HG03378 (cell line): ENCODE results near the gene TRA2B.
"Not testable (repeated sequence)": the region's sequence is repeated elsewhere in the genome, so short reads cannot be mapped to it uniquely, and the experiment has no call there.

Experiments used
- ATAC-seq: cut with Tn5 transposase; IDR thresholded peaks from one replicate; pipeline ENCODE4 v1.9.1; 2021; ENCODE audit warnings: mild to moderate bottlenecking, moderate library complexity; ENCODE audit not compliant: unreplicated experiment

The TRA2B gene

DNA sequence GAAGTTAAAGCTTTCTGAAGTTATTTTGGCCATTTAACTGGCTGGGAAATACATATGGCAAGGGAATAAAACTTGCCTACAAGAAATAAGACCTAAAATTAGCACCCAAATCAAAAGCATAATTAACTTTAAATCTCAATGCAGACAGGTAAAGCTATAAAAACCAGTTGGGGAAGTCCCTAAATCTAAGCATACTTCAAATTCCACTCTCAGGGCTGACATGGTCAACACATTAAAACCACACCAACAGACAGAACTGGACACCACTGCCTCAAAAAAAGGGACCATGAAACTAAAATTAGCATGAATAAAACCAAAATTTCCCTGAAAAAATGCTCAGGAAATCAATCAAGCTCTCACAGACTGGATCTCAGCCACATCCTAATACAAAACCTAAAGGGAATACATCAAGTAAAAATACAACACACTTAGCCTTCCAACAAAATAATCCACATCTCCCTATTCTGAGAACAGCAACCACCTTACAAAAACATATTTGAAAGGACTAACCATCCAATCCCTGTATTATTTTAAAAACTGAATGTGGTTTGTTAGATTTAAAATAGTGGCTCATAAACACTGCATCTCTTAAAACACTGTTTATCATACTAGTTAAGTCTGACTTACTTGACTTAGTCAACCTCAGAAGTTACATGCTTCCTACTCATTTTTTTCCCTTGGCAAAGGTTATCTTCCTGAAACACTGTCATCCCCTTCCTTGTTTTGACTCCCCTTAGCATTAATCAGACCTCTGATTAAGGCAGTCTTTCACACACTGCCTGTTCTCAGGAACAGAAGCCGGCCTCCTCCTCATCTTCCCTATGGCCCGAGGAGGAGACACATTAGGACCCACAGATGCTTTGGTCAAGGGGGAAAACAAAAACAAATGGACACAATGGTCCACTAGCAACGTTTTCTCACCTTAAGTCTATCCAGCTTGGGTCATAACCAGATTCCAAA, 8.3 kb downstream of the TRA2B start:
- no peak for ATAC-seq

DNA sequence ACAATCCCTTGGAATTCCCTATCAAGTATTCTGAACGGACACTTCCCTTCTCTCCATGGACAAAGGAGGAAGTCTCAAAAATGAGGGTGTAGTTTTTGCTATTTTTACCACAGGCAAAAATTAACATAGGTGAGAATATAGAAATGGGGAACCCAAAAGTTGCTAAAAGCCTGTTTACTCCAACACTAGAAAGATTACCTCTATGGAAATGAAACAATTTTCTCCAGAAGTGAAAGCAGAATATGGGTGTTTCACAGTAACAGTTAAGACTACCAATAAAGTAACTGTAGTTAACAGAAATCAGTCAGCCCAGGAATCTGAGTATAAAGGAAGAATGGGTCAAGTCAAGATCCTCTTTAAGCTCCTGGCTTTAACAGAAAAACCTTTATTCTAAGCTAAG, 9.3 kb downstream of the TRA2B start:
- ATAC-seq = no peak

DNA sequence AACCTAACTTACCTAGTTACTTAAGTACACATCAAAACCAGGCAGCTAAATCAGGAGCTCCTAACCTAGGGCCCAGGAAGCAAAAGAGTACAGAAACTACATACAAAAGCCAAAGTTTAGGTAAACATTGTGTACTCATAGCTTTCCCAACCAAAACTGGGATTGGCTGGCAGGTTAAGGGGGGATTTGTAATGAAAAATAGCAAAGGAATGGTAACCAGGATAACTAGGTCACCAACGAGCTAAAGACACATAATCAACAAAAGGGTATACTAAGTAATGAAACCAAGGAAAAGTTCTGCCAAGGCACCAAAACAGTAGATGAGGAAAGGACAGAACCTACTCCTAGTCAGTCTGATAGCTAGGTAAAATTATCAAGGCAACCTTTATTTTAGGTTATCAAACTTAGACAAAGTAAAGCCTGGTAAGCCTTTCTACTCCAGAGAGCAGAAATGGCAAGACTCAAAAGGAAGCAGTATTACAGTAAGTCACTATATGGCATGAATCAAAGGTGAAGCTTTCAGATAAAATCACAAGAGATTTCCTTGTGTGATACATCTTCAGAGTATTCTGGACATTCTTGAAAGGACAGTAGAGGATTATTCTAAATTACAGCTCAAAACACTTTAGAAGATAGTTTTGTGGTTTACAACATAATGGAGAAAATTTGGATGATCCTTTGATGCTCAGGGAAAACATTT, 10.2 kb downstream of the TRA2B start:
- ATAC-seq = no peak

DNA sequence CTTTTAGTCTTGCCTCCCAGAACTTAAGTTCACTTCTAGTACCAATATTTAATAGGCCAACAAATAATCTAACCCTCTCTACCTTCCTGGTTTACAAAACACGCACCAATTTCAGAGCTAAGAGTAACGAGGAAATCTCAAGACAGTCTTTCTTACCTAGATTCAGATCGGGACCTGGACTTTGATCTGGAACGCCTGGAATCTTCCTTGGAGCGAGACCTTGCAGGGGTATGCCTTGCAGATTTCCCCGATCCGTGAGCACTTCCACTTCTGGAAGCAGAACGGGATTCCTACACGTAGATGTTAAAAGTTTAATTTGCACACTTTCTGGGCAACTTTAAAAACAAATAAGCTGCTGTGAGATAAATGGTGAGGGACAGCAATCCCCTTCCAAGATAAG, 11.4 kb downstream of the TRA2B start:
- ATAC-seq = no peak

DNA sequence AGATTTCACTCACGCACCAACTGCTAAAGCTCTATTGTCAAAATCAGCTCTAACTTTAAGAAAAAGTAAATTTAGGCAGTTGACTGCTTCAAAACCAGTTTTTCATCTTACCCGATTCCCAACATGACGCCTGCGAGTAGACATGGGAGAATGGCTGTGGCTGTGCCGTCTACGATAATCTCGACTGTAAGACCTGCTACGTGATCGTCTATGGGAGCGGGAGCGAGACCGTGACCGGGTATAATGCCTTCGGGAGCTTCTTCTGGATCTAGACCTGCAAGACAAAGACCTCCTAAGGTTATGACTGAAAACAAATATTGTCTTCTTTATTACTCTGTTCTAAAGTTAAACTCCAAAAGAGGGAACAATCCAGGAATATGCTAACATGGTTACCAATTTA, 12.5 kb downstream of the TRA2B start:
- no peak for ATAC-seq

DNA sequence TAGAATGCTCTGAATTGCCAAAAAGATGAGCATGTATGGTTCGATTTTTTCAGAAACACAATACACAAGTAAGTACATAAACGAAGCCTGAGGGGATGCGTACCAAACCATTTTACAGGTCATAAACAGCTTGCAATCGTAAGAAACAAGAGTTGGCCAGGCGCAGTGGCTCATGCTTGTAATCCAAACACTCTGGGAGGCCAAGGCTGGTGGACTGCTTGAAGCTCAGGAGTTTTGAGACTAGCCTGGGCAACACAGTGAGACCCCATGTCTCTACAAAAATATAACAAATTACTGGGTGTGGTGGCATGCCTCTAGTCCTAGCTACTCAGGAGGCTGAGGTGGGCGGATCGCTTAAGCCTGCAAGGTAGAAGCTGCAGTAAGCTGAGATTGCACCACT, 13.4 kb downstream of the TRA2B start:
- no peak for ATAC-seq

DNA sequence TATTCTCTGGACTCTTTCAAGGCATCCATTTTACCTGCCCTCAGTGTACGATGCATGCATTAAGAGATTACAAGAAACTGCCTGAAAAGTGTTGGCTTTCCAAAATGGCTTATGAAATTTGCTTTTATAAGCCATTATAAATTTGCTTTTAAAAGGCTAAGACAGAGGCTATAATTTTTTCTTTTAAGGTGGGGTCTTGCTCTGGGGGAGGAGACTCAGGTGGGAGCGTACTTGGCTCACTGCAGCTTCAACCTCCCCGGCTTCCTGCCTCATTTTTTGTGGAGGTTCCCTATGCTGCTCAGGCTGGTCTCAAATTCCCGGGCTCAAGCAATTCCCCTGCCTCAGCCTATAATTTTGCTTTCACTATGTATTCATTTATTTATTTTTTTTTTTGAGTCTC, 17.6 kb downstream of the TRA2B start:
- no peak for ATAC-seq

DNA sequence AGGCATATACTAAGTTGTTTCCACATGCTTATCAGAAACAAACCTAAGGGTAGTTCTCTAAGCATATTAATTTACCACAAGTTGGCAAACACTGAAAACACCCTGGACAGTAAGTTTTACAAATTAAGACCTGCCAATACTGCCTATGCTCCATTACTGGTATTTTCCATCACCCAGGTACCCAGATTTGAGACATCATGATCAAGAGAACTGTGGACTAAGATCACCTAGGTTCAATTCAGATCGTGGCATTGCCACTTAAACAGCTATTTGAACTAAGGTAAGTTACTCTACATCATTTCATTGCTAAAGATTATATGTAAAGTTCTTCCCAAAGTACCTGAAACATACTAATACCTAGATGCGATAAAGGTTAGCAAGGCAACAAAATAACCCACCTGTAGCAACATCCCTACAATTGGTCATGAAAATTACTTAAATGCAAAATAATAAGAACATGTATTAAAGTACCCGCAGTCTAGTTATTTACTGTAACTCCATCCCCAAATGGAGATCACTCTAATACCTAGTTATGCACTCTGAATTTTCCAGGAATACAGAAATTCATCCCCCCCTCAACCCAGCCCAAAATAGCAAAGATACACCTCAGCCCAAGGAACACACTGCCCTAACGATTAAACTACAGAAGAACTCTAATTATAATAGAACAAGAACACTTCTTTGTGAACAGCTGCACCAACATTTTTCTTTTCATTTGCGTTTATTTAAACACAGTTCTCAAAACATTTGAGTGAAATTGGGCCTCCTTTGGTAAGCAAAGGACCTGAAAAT, 21.6 kb downstream of the TRA2B start:
- no peak for ATAC-seq

DNA sequence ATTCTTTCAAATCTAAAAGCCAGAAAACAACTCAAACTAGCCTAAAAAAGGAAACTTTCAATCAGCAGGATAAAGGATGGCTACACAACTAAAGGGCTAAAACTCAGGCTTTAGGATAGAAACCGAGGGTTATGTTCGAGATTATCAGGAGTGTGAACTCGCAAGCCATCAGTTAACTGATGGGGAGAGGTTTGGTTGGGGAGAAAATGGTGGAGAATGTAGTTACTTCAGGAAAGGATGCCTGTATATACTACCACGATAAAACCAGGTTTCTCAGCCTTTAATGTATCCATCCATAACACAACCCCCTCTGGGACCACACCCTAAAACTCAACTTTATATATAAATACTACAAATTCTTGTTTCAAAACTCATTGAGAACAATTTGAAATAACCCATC, 22.2 kb downstream of the TRA2B start:
- ATAC-seq = no peak

DNA sequence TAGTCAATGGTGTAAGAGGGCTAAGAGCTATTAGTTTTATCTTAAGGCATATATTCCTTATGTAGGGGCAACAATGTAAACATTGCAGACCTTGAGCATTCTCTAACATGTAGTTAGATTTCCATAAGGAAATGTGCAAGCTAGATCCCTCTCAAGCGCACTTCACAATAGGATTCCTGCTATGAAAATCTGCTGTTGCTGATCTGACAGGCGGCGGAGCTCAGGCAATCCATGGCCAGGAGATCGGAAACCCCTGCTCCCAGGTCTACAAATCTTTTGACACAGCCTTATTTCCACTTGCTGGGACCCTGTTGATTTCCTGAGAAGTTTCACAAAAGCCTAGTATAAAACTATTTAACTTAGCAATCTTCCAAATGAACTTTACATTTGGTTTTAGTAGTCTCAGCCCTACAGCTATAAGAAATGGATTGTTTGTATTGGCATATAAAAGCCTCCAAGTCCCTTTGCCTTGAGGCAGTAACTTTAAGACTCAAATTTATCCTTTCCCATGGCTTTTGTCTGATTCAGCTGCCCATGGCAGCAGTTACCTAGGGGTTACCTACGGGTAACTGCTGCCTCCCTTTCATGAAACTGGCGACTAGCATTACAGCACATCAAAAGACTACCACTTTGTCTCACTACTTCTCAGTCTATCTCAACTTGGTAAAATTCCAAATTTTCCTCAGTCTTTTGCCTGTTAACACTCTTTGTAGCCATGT, 22.7 kb downstream of the TRA2B start:
- no peak for ATAC-seq

DNA sequence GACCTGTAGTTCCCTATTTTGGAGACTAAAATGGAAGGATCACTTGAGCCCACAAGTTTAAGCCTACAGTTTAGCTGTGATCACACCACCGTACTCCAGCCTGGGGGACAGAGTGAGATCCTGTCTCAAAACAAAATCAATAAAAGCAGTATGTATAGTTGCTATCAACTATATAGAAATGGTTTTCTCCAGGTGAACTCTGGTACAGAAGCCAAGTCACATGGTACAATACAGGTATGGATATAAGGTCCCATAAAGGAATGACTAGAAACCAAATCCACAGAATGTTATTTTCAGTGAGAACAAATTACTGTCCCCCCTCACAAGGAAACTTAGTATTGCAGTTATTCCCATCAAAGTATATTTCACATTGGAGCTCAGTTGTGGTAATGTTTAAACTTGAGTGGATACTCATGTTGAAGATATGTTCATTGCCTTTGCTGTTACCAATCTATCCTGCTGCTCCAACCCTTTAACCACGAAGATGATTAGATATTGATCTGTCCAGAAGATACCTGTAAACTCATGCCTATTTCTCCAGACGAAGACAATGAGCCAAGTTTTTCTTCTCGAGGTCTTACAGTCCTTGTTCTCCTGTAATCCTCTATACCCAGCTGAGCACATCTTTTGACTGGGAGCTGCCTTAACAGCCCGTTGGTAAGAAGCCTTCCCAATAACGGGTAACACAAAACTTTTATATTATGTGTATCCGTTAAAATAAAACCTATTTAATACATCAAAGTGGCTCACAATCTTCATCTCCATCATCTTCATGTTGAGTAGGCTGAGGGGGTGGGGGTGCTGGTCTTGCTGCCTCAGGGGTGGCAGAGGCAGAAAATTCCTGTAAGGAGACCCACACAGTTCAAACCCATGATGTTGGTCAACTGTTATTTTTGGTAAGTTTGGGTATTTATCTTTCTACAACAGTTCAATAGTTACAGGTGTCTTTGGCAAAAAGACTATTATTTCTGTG, 24.6 kb downstream of the TRA2B start:
- no peak for ATAC-seq

DNA sequence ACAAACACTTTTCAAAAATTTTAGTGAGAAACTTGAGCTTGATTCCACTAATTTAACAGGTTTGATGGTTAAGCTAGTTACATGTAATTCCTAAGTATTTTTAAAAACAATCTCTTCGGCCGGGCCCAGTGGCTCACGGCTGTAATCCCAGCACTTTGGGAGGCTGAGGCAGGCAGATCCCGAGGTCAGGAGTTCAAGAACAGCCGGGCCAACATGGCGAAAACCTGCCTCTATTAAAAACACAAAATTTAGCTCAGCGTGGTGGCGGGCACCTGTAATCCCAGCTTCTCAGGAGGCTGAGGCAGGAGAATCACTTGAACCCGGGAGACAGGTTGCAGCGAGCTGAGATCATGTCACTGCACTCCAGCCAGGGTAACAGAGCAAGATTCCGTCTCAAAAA, 25.3 kb downstream of the TRA2B start:
- no peak for ATAC-seq

DNA sequence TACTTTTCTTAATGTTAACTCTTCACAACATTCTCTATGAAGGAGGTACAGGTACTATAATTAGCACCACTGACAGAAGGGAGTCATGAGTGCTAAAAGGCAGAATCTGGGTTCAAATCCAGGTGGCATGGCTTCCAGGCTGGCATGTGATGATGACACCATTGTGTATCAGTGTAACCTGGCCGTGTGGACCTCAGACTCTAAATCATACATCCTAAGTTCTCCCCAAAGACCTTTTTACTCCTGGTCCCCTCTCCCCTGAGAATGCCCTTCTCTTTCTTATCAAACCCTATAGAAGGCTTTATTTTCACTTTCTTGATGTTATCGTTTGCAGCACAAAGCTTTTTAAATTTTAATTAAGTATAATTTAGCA, 26.8 kb downstream of the TRA2B start:
- not testable (repeated sequence) for ATAC-seq

DNA sequence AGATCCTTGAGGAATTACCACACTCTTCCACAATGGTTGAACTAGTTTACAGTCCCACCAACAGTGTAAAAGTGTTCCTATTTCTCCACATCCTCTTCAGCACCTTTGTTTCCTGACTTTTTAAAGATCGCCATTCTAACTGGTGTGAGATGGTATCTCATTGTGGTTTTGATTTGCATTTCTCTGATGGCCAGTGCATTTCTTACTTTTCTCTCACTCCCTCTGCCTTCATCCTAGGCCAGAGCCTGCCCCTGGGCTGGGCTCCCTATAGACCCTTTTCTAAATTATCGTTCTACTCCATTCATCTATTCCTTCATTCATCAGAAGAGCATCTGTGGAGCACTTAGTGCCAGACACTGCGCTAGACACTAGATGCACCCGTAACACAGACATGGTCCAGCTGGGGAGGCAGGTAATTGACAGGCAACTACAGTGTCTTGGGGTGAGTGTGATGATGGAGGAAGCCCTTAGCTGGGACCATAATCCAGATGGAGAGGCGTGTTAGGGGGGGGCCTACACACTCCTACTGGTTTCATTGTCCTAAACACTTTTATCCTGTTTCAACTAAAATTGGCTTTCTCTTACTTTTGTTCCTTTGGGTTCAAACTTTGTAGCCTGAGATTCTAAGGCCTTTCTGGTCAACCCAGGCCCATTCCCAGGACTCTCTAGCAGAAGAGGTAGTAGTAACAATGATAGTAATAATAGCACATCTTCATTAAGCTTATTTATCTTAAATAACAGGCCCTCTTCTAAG, 27.3 kb downstream of the TRA2B start:
- ATAC-seq = not testable (repeated sequence)

DNA sequence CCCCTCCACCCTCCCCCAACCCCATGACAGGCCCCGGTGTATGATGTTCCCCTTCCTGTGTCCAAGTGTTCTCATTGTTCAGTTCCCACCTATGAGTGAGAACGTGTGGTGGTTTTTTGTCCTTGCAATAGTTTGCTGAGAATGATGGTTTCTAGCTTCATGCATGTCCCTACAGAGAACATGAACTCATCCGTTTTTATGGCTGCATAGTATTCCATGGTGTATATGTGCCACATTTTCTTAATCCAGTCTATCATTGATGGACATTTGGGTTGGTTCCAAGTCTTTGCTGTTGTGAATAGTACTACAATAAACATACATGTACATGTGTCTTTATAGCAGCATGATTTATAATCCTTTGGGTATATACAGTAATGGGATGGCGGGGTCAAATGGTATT, 27.9 kb downstream of the TRA2B start:
- not testable (repeated sequence) for ATAC-seq

DNA sequence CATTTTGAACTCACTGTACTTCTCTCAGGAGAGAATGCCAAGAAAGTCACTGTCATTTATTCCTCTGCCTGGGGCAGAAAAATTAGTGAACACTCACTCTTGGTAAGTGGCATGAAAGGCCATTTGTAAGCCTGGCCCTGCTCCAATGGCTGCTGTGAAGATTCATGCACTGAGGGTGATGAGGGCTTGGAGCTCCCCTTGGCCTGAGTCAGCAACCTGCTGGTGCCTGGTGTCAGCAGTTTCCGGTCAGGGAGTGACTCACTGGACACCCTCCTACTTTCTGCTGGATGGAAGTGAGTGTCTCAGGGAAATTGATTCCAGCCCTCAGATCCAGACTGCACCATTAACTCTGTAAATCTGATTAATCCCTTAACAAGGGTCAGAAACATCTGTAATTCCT, 37.6 kb downstream of the TRA2B start:
- no peak for ATAC-seq

DNA sequence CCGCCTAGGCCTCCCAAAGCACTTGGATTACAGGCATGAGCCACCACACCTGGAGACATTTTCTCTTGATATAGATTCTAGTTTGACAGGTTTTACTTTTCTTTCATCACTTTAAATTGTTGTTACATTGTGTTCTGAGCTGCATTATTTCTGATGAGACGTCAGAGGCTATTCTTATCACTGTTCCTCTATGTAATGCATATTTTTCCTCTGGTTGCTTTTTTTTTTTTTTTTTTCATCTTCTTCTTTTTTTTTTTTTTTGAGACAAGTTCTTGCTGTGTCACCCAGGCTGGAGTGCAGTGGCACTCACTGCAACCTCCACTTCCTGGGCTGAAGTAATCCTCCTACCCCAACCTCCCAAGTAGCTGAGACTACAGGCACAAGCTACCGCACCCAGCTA, 41.2 kb downstream of the TRA2B start:
- ATAC-seq = no peak

DNA sequence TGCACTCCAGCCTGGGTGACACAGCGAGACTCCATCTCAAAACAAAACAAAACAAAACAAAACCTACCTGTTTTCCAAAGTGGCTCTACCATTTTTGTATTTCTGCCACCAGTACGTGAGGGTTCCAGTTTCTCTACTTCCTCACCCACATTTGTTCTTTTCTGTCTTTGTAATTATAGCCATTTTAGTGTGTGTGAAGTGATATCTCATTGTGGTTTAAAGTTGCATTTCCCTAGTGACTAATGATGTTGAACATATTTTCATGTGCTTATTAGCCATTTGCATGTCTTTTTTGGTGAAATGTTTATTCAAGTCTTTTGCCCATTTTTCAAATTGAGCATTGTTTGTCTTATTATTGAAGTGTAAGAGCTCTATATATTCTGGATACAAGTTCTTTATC, 50.7 kb downstream of the TRA2B start:
- ATAC-seq = no peak

DNA sequence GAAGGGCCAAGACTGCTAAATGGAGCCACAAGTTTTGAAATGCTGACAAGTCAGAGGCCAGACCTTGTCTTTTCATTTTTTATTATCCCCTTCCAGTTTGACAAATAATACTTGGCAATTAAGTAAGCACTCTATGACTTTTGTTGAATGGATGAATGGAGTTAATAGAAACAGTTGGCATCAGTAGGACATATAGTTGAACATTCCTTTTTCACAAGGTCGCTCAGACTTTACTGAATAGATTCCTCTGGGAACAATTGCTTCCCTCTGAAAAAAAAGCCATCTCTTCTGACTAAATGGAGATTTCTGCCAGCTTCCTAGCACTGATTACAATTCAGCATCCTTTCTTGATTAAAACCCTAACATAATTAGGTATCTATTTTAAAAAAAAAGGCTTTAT, 53.2 kb downstream of the TRA2B start:
- ATAC-seq = no peak
